Putamen (tissue), 1 donor: ENCODE results near the gene PDZD2.
A peak's percentile ranks its signal among the peaks of the same experiment; 100 is the strongest.
"Not testable (repeated sequence)": the region's sequence is repeated elsewhere in the genome, so short reads cannot be mapped to it uniquely, and the experiment has no call there.

Experiments
- DNase-seq: peaks from one replicate; pipeline ENCODE4 v3.0.0-alpha.2; 2016; ENCODE audit warnings: low spot score

PDZD2 gene

GRCh38 chr5:31638748-31639418 is at the start of gene PDZD2:
Gene PDZD2 (plus strand): TSS chr5:31639131.
- DNase-seq, result peak; percentile 88

- no peak for DNase-seq
Observed at GRCh38 chr5:31593665-31594064, 45.3 kb upstream of the PDZD2 start.

- DNase-seq, result no peak
Observed at GRCh38 chr5:31596354-31596753, 42.6 kb upstream of the PDZD2 start.

GRCh38 chr5:31598640-31599611 is 40.0 kb upstream of the PDZD2 start:
- no peak for DNase-seq

GRCh38 chr5:31602305-31602704 is 36.6 kb upstream of the PDZD2 start:
- not testable (repeated sequence) for DNase-seq

- no peak for DNase-seq
Observed at GRCh38 chr5:31604240-31604639, 34.7 kb upstream of the PDZD2 start.

DNA sequence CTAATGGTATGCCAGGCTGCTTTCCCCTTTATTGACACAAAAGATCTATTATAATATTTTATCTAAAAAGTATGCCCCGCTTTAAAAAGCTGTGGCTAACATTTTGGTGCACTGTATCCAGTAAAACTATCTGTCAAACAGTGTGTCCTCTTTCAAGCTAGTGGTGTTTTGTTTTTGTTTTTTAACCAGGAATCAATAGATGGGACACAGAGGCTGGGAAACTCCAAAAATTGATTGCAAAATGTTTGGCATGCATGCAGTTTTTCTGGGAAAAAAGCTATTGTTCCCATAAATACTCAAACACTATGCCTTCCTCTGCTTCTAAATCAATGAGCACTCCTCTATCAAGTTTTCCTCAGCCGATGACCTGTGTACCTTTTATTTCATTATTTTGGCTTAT is 34.3 kb upstream of the PDZD2 start:
- DNase-seq, result no peak

- DNase-seq, result no peak
Observed at GRCh38 chr5:31605920-31606319, 33.0 kb upstream of the PDZD2 start.

GRCh38 chr5:31607546-31607945 is 31.4 kb upstream of the PDZD2 start:
- no peak for DNase-seq

GRCh38 chr5:31611002-31611401 is 27.9 kb upstream of the PDZD2 start:
- DNase-seq, result no peak

DNA sequence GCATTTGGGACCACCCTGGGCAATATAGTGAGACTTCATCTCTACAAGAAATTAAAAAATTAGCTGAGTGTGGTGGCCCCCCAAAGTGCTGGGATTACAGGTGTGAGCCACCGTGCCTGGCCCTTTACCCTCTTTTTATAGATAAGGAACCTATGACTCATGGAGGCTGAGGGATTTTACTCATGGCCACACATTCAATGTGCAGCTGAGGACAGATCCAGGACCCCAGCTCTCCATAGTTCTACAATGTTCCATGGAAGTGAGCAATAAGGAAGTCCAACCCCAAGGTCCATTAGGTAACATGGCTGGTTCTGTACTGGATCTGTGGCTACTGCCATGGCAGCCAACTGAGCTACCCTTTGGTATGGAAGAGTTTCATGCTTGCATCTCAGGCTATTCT is 25.3 kb upstream of the PDZD2 start:
- DNase-seq, result no peak

- no peak for DNase-seq
Observed at GRCh38 chr5:31614151-31615020, 24.5 kb upstream of the PDZD2 start.

DNA sequence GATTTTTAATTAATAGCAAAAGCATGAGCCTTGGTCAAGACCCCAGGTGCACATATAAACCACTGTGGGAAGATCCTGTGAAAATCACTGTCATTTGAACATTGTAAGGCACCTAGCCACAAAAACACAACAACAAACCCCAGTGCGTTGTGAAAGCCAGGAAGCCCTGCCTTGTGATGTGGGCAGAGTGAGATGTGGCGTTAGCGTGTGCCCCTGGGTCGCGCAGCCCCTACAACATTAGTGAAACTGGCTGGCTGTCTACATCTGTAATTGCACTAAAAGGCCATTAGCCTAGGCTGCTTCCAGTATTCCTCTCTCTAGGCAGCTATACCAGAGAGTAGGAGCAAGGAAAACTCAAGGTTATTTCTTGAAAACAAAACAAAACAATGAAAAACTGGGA is 21.1 kb upstream of the PDZD2 start:
- no peak for DNase-seq

DNA sequence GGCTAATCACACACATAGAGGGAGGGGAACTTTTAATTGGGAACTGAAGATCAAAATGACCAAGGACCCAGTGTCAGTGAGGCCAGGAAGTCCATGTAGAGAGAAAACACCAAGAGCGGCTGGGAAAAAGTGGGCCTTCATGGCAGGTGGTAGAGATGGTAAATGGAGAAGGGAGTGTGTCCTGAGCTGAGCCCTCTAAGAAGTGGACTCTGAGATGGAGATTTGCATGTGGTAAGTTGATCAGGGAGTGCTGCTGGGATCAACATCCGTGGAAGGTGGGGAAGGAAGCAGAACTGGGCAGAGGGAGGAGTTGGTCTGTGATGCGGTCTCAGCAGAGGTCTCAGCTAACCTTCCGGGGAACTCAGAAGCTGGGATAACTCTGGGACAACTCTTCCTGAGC is 18.9 kb upstream of the PDZD2 start:
- no peak for DNase-seq

DNA sequence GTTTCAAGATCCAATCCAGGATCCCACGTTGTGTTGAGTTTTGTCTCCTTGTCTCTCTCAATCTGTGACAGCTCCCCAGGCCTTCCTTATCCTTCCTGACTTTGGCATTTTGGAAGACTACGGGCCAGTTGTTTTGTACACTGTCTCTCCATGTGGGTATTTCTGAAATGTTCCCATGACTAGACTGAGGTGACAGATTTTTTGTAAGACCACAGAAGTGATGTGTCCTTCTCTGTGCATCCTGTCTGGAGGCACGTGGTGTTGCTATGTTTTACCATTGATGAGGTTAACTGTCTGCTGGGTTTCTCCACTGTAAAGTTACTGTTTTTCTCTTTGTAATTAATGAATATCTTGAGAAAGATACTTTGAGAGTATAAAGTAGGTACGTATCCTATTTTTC is 15.7 kb upstream of the PDZD2 start:
- DNase-seq, result no peak

- DNase-seq, result no peak
Observed at GRCh38 chr5:31625394-31625793, 13.5 kb upstream of the PDZD2 start.

DNA sequence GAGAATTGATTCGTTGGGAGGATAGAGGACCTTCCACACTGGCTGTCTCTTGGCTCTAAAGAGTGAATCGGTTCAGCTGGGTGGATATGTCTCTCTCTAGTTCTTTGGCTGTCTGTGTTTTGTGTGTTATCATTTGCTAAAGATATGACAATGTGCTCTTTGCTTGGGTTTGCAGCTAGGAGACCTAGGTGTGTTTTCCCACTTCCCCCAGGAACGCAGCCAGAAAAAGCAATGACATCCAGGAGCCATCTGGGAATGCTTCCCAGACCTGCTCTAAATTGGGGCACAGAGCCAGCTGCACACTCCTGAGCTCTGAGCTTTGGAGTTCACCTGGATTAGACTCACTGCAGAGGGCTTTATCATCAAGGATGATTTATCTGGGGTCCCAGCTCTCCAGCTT is 12.8 kb upstream of the PDZD2 start:
- DNase-seq, result no peak

DNA sequence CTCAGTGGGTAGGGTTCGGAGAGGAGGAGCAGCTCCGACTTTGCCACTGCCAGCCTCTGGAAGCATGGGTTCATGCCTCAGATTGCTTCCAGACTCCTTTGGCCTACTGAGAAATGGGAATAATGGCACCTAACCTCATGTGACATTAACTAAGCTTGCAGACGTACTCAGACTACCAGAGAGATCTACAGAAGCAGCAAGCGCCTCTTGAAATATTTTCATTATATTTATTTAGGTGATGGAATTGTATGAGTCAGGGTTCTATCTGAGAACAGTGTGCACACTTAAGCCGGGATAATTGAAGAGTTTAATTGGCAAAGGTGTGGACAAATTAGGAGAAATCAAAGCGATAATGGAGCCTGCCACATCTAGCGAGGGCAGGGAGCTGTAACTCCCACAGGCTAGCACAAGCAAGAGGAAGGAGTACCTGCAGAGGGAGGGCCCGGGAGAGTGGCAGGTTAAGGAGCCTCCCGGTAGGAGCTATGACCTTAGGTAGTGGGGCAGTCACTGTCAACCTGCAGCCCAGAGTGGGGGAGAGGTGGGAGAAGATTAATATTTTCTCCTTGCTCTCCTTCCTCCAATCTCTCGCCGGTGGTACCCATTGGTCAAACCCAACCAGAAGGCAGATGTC is 12.2 kb upstream of the PDZD2 start:
- no peak for DNase-seq

DNA sequence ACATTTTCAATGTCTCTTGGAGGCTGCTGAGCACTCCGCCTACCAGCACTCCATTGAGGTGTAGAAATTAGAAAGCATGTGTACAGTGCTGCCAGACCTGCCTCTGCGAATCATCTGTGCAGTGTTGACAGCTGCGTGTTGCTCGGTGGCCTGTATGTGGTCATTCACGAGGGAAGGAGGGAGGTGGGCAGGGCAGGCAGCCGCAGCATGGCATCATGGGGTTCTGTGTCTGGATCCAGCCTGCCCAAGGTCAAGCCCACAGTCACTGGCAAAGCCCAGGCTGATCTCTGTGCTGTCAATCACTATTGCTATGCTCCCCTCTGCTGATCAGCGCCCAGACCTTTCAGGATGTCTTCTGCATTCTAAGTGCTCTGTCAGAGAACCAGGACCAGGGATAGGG is 8.0 kb upstream of the PDZD2 start:
- DNase-seq, result no peak

DNA sequence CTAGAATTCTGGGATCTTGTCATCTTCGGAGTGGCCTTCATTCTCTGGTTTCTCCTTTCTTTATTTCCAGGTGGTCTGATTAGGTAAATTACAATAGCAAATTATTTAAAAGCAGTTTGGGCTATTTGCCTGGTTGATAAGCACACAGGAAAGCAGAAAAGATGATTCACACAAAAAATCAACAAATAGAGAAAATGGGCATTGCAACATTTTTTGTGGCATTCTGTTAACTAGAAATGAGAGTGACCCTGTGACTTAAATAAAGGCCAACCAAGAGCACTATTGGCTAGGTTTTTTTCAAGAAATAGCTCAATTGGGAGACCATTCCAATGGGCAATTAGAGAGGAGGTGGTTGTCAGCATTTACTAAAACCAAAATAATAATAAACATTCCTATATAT is 6.5 kb upstream of the PDZD2 start:
- DNase-seq, result no peak

- no peak for DNase-seq
Observed at GRCh38 chr5:31635446-31635845, 3.5 kb upstream of the PDZD2 start.

DNA sequence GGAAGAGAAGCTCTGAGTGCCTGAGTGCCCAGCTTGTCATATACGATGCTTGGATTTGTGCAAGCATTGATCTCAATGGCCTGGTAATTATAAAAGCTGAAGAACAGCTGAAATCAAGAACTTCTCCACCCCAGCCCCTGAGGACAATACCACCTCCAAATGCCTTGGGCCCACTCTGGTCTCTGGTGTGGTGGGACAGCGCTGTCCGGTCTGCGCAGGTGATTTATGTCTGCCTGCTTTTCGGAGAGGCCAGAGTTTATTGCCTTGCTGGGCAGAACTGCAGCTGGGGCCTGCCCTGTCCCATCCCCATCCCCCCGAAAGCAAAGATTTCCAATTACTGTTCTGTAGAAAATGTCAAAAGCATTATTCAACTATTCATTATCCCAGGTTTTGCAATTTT is 1.1 kb upstream of the PDZD2 start:
- no peak for DNase-seq
